Right lobe of liver (tissue), 4 donors: Measurements from ENCODE around the gene PCK2.

Experiments
- POLR2A ChIP-seq: fragments of 450-650 bp; IDR thresholded peaks from one replicate; pipeline ENCODE4 v1.6.1; 2017; ENCODE audit warnings: antibody characterized with exemption, mild to moderate bottlenecking
- TF ChIP-seq, protein P1 (sequence below), 4 donors: fragments of 200-600 bp in 3 of 4; fragments of 450-650 bp in 1 of 4; IDR thresholded peaks; one replicate each; pipeline versions ENCODE4 v1.5.1 to v1.8.0; 2016 to 2022; ENCODE audit warnings: antibody characterized with exemption in 4 of 4, mild to moderate bottlenecking in 2 of 4
- donor health status: DM: no; HTN: no; CAD: no.
- donor health status: DM: no; HTN: no; CAD: no.
- donor health status: DM: no; HTN: yes; CAD: no.

DNA sequence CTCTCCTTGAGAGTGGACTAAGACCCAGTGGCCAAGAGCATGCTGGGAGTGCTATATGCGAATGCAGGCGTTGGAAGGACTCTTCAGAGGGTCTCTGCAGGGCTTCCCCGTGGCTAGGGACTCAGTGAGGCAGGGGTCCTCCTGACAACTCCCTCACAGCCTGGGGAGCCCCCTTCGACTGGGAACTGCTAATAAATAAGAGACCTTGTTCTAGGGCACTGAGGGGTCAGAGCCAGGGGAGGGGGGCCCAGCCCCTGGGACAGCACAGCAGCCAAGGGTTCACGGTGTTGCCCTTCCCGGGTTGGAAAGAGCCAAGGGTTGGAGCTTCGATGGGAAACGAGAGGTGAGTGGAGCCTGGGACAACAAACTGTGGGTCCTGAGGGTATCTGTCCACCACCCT, 28.7 kb upstream of the PCK2 start:
- TF ChIP-seq, protein P1, sequence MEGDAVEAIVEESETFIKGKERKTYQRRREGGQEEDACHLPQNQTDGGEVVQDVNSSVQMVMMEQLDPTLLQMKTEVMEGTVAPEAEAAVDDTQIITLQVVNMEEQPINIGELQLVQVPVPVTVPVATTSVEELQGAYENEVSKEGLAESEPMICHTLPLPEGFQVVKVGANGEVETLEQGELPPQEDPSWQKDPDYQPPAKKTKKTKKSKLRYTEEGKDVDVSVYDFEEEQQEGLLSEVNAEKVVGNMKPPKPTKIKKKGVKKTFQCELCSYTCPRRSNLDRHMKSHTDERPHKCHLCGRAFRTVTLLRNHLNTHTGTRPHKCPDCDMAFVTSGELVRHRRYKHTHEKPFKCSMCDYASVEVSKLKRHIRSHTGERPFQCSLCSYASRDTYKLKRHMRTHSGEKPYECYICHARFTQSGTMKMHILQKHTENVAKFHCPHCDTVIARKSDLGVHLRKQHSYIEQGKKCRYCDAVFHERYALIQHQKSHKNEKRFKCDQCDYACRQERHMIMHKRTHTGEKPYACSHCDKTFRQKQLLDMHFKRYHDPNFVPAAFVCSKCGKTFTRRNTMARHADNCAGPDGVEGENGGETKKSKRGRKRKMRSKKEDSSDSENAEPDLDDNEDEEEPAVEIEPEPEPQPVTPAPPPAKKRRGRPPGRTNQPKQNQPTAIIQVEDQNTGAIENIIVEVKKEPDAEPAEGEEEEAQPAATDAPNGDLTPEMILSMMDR (IDR thresholded peaks at IDR 0.05), result no peak
- TF ChIP-seq POLR2A, result no peak
